ENCODE measurements around the gene ADAMTS16.

- TF ChIP-seq CTCF (IDR thresholded peaks at IDR 0.05 in 4 of 5, conservative IDR thresholded peaks at IDR 0.05 in 1 of 5) (no peak), POLR2A (IDR thresholded peaks at IDR 0.05) (no peak)
These were observed 130.0 kb downstream of the ADAMTS16 start for GRCh38 chr5:5270161-5270560.
